GM21526 (cell line): Measurements from ENCODE around the gene GGTA1.

Experiments
- ATAC-seq: cut with Tn5 transposase; IDR thresholded peaks from one replicate; pipeline ENCODE4 v1.9.1; 2021; ENCODE audit warnings: moderate library complexity; ENCODE audit not compliant: unreplicated experiment, low FRiP score

Gene GGTA1

DNA sequence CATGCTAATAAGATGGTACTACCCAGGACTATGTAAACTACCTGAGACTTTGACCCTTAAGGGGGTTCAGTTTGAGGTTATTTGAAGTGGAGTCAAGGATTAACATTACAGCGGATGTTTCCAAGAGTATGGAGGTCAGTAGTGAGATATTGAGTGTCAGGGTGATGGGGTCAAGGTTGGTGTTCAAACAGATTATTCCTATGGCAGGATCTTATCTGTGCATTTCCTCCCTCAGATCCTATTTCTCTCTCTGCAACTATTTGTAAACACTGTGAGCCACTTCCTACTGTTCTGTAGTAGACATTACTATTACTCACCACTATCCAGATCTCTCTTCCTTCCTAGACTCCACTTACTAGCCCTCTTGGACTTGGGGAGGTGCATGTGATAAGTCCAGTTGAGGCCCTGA is 75.6 kb downstream of the GGTA1 start:
- ATAC-seq, result no peak

DNA sequence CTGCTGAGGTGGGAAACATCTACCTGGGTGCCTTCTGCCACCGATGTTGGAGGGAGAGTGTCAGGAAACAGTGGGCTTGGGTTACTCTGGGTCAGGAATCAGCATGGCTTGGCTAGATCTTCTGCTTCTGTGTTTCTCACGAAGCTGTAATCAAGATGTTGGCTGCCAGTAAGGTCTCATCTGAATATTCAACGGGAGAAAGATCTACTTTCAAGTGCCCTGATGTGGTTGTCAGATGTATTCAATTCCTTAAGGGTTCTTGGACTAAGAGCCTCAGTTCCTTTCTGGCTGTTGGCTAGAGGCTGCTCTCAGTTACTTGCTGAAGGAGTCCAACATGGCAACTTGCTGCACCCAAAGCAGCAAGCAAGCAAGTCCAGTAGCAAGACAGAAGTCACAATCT is 87.7 kb downstream of the GGTA1 start:
- ATAC-seq, result no peak

DNA sequence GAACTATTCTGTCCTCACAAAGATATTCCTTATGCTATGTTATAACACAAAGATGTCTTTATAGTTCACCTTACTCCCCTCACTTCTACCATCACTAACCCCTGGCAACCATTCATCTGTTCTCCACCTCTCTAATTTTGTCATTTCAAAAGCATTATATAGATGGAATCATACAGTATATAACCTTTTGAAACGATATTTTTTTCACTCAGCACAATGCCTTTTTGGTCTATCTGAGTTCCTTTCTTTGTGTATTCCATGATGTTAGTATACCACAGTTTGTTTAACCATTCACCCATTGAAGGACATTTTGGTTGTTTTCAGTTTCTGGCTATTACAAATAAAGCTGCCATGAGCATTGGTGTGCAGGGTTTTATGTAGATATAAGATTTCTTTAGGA is 93.7 kb downstream of the GGTA1 start:
- ATAC-seq, result no peak
